Prostate gland (tissue), 2 donors: Measurements from ENCODE around the gene OVCH1. TPM values are rescaled to one million over a fixed set of nuclear protein-coding genes. Genes with fewer than 3 reads are reported as not detected.

Experiments used
- DNase-seq: peaks from one replicate; pipeline ENCODE4 v3.0.0-alpha.2; 2019; ENCODE audit warnings: low spot score
- H3K27ac ChIP-seq, 2 donors: fragments of 200-600 bp; sonication (generic); 2 replicates each; pipeline ENCODE4 v1.5.1; 2017 to 2019
- H3K27me3 ChIP-seq: fragments of 200-600 bp; sonication (generic); replicated peaks from 2 replicates; pipeline ENCODE4 v1.5.1; 2019; ENCODE audit not compliant: insufficient read depth
- H3K36me3 ChIP-seq, 2 donors: fragments of 200-600 bp; sonication (generic); 1 replicate in 1 of 2; 2 replicates in 1 of 2; pipeline versions ENCODE4 v1.5.1 to v1.8.1; 2017 to 2019
- H3K4me1 ChIP-seq: fragments of 200-600 bp; sonication (generic); replicated peaks from 2 replicates; pipeline ENCODE4 v1.5.1; 2019
- H3K4me3 ChIP-seq, 2 donors: fragments of 200-600 bp; sonication (generic); 2 replicates each; pipeline ENCODE4 v1.5.1; 2017 to 2019
- H3K9me3 ChIP-seq: fragments of 200-600 bp; sonication (generic); 2 replicates; pipeline ENCODE4 v1.5.1; 2017
- POLR2A ChIP-seq: fragments of 450-650 bp; IDR thresholded peaks from one replicate; pipeline ENCODE4 v1.6.1; 2016; ENCODE audit warnings: antibody characterized with exemption, mild to moderate bottlenecking
- POLR2AphosphoS5 ChIP-seq: sonication (generic); formaldehyde crosslinking; IDR thresholded peaks from one replicate; pipeline ENCODE4 v1.6.1; 2017; ENCODE audit warnings: antibody characterized with exemption
- WGBS: methylation state at CpG from one replicate; pipeline ENCODE4 v1.1.5; 2018; 5-methylcytosine and 5-hydroxymethylcytosine counted together
- intact Hi-C: fragments of 100-400 bp; cut with DNase I; formaldehyde crosslinking; loops from one replicate; pipeline ENCODE4 v1.14.2; 2022
- total RNA-seq, 2 donors: library from RNA; depleted of rRNA; stranded (reverse); fragments of >200 nt; gene quantifications; one replicate each; pipeline ENCODE4 v1.1.0, GENCODE V29; 2016
- TF ChIP-seq, protein P1 (sequence below), 4 experiments: fragments of 200-600 bp in 2 of 4; fragments of 450-650 bp in 2 of 4; sonication (generic) in 2 of 4; IDR thresholded peaks; 1 replicate in 3 of 4; 2 replicates in 1 of 4; pipeline ENCODE4 v1.5.1; 2016 to 2019; ENCODE audit warnings: antibody characterized with exemption in 4 of 4, mild to moderate bottlenecking in 2 of 4, moderate library complexity in 2 of 4

Gene OVCH1
- total RNA-seq, 2 donors from 2014 or later, result not detected

DNA sequence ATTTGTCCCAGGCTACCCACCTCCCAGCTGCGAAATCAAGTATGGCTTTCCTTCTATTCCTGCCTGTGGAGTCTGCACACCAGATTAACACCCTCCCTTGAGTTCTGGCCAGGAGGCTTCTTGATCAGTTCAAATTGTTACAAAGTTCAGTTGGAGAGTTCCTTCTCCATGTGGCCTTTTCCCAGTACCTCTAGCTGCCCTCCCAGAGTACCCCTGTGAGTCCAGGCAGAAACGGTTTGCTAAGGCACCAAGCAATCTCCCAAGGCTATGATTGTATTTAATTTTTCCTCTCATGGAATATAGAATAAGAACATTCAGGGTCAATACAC is 66.8 kb downstream of the OVCH1 start:
- no peak for DNase-seq
- Histone ChIP-seq H3K4me1 (no peaks in the 10 kb centered on the region), H3K36me3 (no peaks in the 10 kb centered on the region), H3K4me3 (no peak overlapping the region), H3K9me3 (no peaks in the 10 kb centered on the region), H3K27ac (no peak overlapping the region), H3K27me3 (no peaks in the 10 kb centered on the region)
- TF ChIP-seq, protein P1, sequence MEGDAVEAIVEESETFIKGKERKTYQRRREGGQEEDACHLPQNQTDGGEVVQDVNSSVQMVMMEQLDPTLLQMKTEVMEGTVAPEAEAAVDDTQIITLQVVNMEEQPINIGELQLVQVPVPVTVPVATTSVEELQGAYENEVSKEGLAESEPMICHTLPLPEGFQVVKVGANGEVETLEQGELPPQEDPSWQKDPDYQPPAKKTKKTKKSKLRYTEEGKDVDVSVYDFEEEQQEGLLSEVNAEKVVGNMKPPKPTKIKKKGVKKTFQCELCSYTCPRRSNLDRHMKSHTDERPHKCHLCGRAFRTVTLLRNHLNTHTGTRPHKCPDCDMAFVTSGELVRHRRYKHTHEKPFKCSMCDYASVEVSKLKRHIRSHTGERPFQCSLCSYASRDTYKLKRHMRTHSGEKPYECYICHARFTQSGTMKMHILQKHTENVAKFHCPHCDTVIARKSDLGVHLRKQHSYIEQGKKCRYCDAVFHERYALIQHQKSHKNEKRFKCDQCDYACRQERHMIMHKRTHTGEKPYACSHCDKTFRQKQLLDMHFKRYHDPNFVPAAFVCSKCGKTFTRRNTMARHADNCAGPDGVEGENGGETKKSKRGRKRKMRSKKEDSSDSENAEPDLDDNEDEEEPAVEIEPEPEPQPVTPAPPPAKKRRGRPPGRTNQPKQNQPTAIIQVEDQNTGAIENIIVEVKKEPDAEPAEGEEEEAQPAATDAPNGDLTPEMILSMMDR (IDR thresholded peaks at IDR 0.05), result no peak
- no peak for TF ChIP-seq POLR2A
- no peak for TF ChIP-seq POLR2AphosphoS5
- 91% methylated on average over 2 of the region's 2 CpGs for WGBS
- intact Hi-C loops, result no loop called here

DNA sequence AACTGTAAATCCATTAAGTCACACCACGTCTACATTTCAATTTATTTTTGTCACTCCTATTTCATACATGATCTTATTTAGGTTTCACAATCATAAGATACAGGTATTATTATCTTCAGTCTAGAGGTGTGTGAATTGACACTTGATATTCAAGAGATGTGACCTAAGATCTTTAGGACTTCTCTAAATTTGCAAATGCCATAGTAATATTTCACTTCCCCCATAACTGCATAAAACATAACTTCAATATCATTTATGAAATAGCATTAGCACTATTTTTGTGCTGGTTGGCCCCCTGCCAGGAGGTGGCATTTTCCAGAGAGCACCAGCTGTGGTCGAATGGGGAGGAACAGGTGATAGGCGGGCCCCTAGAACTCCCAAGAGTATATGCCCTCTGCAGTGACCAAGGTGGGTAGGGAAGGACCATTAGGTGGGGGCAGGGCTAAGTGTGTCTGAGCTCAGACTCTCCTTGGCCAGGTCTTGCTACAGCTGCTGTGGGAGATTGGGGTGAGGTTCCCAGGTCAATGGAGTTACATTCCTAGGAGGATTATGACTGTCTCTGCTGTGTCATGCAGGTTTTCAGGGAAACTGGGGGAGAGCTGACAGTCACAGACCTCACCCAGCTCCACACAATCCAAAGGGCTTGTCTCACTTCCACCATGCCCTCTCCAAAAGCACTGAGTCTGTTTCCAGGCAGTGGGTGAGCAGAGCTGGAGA is 67.3 kb downstream of the OVCH1 start:
- intact Hi-C loops, result no loop called here
- DNase-seq, result no peak

DNA sequence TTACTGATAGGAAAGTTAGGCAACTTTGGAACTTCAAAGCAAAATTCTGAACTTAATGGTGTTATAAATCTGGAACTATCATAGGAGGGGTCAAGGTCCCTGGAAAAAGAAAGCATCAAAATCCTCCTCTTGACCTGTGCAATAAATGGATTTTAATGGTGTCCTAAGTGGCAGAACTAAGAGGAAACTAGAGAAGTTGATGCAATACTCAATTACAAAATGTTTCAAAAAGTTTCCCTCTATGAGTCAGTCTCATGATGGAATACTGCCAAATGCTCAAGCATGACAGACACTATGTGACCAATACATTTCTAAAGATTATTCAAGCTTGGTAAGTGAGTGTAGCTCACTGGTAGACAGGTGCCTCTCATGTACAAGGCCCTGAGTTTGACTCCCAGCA is 68.9 kb downstream of the OVCH1 start:
- intact Hi-C loops, result no loop called here
- H3K4me3 ChIP-seq, result no peak overlapping the region
- no peaks in the 10 kb centered on the region for H3K9me3 ChIP-seq
- no peak overlapping the region for H3K27ac ChIP-seq
- TF ChIP-seq, protein P1 (IDR thresholded peaks at IDR 0.05), result no peak
- no peak for TF ChIP-seq POLR2A
- TF ChIP-seq POLR2AphosphoS5, result no peak
- no peaks in the 10 kb centered on the region for H3K27me3 ChIP-seq
- no peaks in the 10 kb centered on the region for H3K36me3 ChIP-seq
- no peak for DNase-seq
- H3K4me1 ChIP-seq, result no peaks in the 10 kb centered on the region

More for the DNA sequence above, 67.3 kb downstream of the OVCH1 start:
- H3K4me1 ChIP-seq, result no peaks in the 10 kb centered on the region
- H3K4me3 ChIP-seq, result no peak overlapping the region
- H3K27ac ChIP-seq, result no peak overlapping the region
- no peaks in the 10 kb centered on the region for H3K27me3 ChIP-seq
- WGBS, result 87% methylated on average over 3 of the region's 3 CpGs
- H3K9me3 ChIP-seq, result no peaks in the 10 kb centered on the region
- H3K36me3 ChIP-seq, result no peaks in the 10 kb centered on the region
- TF ChIP-seq POLR2A, result no peak
- TF ChIP-seq, protein P1 (IDR thresholded peaks at IDR 0.05), result no peak
- TF ChIP-seq POLR2AphosphoS5, result no peak

DNA sequence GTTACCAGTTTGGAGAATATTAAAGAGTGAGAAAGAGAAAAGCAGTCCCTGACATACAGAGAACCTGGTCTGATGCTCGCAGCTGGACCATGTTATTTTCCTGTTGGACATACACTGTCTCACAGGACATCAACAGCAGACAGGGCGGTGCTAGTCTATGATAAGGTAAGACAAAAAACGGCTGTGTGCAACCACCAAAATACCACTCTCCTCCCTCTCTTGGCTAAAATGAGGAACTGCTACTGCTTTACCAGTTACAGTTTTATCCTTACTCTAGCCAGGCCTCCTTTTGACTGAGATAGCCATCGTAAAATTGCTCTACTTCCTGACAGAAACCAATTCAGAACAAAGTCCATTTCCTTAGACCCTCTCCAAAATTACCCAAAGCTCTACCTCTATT is 69.5 kb downstream of the OVCH1 start:
- no peaks in the 10 kb centered on the region for H3K36me3 ChIP-seq
- no peaks in the 10 kb centered on the region for H3K4me1 ChIP-seq
- intact Hi-C loops, result no loop called here
- TF ChIP-seq POLR2A, result no peak
- TF ChIP-seq, protein P1 (IDR thresholded peaks at IDR 0.05), result no peak
- TF ChIP-seq POLR2AphosphoS5, result no peak
- H3K9me3 ChIP-seq, result no peaks in the 10 kb centered on the region
- H3K4me3 ChIP-seq, result no peak overlapping the region
- H3K27ac ChIP-seq, result no peak overlapping the region
- WGBS, result 73% methylated on average over 4 of the region's 4 CpGs
- no peak for DNase-seq
- no peaks in the 10 kb centered on the region for H3K27me3 ChIP-seq

DNA sequence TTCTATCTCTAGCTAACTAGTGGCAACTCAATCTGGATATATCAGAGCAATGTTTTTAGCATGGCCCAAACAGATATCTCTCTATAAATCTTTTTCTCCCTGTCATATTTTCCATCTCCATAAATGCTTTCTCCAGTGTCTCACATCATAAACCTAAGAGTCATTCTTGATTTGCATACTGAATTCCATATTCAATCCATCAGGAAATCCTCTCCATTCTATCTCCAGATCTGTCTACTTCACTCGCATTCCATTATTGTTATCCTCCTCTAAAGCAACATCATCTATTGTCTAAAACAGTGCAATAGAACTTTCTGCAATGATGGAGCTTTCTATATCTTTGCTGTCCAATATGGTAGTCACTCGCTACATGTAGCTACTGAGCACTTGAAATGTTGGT is 71.0 kb downstream of the OVCH1 start:
- intact Hi-C loops, result no loop called here

More for the DNA sequence above, 71.0 kb downstream of the OVCH1 start:
- WGBS, result 89% methylated on average over 2 of the region's 2 CpGs
- H3K27ac ChIP-seq, result peak overlapping the region in 1 of 2 donors; percentile 68
- no peaks in the 10 kb centered on the region for H3K27me3 ChIP-seq
- no peaks in the 10 kb centered on the region for H3K9me3 ChIP-seq
- H3K4me3 ChIP-seq, result no peak overlapping the region
- TF ChIP-seq POLR2AphosphoS5 (no peak), POLR2A (no peak)
- TF ChIP-seq, protein P1 (IDR thresholded peaks at IDR 0.05), result no peak
- no peaks in the 10 kb centered on the region for H3K36me3 ChIP-seq
- no peak for DNase-seq
- no peaks in the 10 kb centered on the region for H3K4me1 ChIP-seq
